HepG2 (cell line): ENCODE data around the gene ETFA. TPM values are rescaled to one million over a fixed set of nuclear protein-coding genes. Genes with fewer than 3 reads are reported as not detected.

Source experiments
- AGO1 ChIP-seq: fragments of 200-400 bp; formaldehyde crosslinking; IDR thresholded peaks from 2 replicates; pipeline ENCODE4 v1.6.1; 2017; ENCODE audit warnings: mild to moderate bottlenecking, low read depth, low read length, moderate library complexity; ENCODE audit not compliant: poor library complexity, severe bottlenecking
- ATF7 ChIP-seq, 2 experiments: fragments of 450-650 bp in 1 of 2; sonication (generic) in 1 of 2; formaldehyde crosslinking in 1 of 2; IDR thresholded peaks; 2 replicates each; pipeline versions ENCODE4 v1.4.0 to v1.6.1; 2016 to 2020; ENCODE audit warnings: antibody characterized with exemption in 1 of 2, mild to moderate bottlenecking in 1 of 2, missing genetic modification reagents in 1 of 2
- HOXA3 ChIP-seq: sonication (generic); formaldehyde crosslinking; IDR thresholded peaks from 2 replicates; pipeline ENCODE4 v1.5.0; 2020; ENCODE audit warnings: missing genetic modification reagents
- ISL2 ChIP-seq: sonication (generic); formaldehyde crosslinking; IDR thresholded peaks from 2 replicates; pipeline ENCODE4 v1.5.0; 2020; ENCODE audit warnings: missing genetic modification reagents
- KLF16 ChIP-seq, 2 experiments: sonication (generic) in 1 of 2; formaldehyde crosslinking in 1 of 2; IDR thresholded peaks; 2 replicates each; pipeline versions ENCODE4 v1.6.1 to v1.8.0; 2016 to 2023; ENCODE audit warnings: missing genetic modification reagents in 2 of 2, missing compliant biosample characterization in 1 of 2
- MIER3 ChIP-seq: IDR thresholded peaks from 2 replicates; pipeline ENCODE4 v1.6.1; 2016; ENCODE audit warnings: missing compliant biosample characterization, borderline replicate concordance
- POLR2G ChIP-seq: fragments of 200-400 bp; formaldehyde crosslinking; IDR thresholded peaks from 2 replicates; pipeline ENCODE4 v1.6.1; 2018; ENCODE audit warnings: mild to moderate bottlenecking, low read depth, low read length, moderate library complexity
- PRMT3 ChIP-seq: sonication (generic); formaldehyde crosslinking; IDR thresholded peaks from 2 replicates; pipeline ENCODE4 v1.8.1; 2022; ENCODE audit warnings: low read depth, mild to moderate bottlenecking, moderate library complexity, missing genetic modification reagents, borderline replicate concordance
- ZBTB38 ChIP-seq: sonication (generic); formaldehyde crosslinking; IDR thresholded peaks from 2 replicates; pipeline ENCODE4 v1.5.1; 2020; ENCODE audit warnings: mild to moderate bottlenecking, missing genetic modification reagents
- ZNF766 ChIP-seq: sonication (generic); formaldehyde crosslinking; IDR thresholded peaks from 2 replicates; pipeline ENCODE4 v1.5.0; 2020; ENCODE audit warnings: missing genetic modification reagents, borderline replicate concordance
- ZSCAN5A ChIP-seq: sonication (generic); formaldehyde crosslinking; IDR thresholded peaks from 2 replicates; pipeline ENCODE4 v1.8.0; 2022; ENCODE audit warnings: mild to moderate bottlenecking, missing genetic modification reagents, borderline replicate concordance
- polyA plus RNA-seq, 8 experiments: library from polyadenylated mRNA; depleted of rRNA in 3 of 8; stranded (reverse) in 7 of 8; unstranded in 1 of 8; fragments of >200 nt; fragmentation: Illumina TruSeq in 4 of 8; extraction: Trizol in 4 of 8; gene quantifications; 2 replicates each; pipeline versions ENCODE4 v1.2.1 to v1.2.3, GENCODE V29; 2011 to 2016; ENCODE audit warnings: low read depth in 4 of 8, missing spikeins in 1 of 8, mixed read lengths in 1 of 8; ENCODE audit not compliant: insufficient read depth in 1 of 8
- total RNA-seq, 5 experiments: library from RNA; depleted of rRNA; stranded (reverse); fragments of >200 nt; fragmentation: Illumina TruSeq; extraction: Trizol; gene quantifications; 2 replicates each; pipeline ENCODE4 v1.2.3, GENCODE V29; 2016; ENCODE audit warnings: low read depth in 1 of 5
- TF ChIP-seq, protein P1 (sequence below): sonication (generic); formaldehyde crosslinking; IDR thresholded peaks from 2 replicates; pipeline ENCODE4 v1.9.0; 2022; ENCODE audit warnings: missing genetic modification reagents, mild to moderate bottlenecking, borderline replicate concordance
- TF ChIP-seq, protein P2 (sequence below): sonication (generic); formaldehyde crosslinking; IDR thresholded peaks from 2 replicates; pipeline ENCODE4 v1.4.0; 2020; ENCODE audit warnings: mild to moderate bottlenecking, missing genetic modification reagents
- TF ChIP-seq, protein P3 (sequence below): sonication (generic); formaldehyde crosslinking; IDR thresholded peaks from 2 replicates; pipeline ENCODE4 v1.4.0; 2020; ENCODE audit warnings: missing genetic modification reagents, mild to moderate bottlenecking, borderline replicate concordance
- TF ChIP-seq, protein P4 (sequence below): sonication (generic); IDR thresholded peaks from 2 replicates; pipeline ENCODE4 v1.6.1; 2016; ENCODE audit warnings: low read depth, borderline replicate concordance

ETFA gene
- total and polyA plus RNA-seq, 2 of the 13 experiments (the other 11 are each of a cell fraction or from before 2014, with no cell fraction given) = 291 to 396 TPM

DNA sequence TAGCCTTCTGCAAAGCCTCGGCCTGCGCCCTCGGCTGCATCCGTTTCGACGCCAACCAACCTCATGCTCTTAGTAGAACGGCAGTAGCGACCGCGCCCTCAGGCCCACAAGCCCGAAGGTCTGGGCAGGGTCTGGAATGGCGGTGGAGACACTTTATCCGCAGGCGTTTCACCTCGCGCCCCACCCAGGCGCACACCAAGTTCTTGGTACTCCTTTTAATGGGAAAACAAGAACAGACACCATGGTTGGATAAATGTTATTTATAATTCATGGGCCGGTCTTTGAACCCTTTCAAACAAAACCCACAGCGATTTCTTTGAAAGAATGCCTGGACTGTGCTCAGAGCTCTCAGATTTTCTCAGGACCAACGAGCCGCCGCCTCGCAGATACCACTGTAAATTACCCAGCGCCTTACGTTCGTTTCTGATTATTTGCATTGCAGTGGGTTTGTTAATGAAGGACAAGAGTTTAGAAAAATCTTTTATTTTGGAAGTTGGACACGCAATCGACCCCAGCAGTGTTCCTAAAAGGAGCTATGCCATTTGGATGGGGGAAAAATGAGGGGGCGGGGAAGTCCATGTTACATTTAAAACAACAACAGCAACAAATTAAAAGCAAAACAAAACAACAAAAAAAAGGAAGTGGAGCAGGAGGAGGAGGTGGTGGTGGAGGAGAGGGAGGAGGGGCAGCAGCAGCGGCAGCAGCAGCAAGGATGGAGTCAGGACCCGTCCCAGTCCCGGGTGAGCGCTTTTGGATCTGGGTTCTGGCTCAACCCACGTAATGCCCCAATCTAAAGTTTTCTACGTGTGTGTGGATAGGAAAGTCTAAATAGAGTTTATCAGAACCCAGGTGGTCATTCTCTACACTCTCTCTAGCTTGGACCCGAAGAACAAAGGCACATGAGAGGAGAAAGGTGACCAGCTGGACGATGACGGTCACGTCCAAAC, 24.3 kb upstream of the ETFA start (continued):
- TF ChIP-seq PRMT3 (CRISPR knock-in tag) = no peak
- peak; percentile 83; the same call in 1 of the 2 replicates for TF ChIP-seq ZBTB38 (CRISPR knock-in tag)
- TF ChIP-seq HOXA3 (CRISPR knock-in tag) = 0 out of 2 replicates have a peak, but pooled peaks have one; percentile 24
- TF ChIP-seq, protein P1, sequence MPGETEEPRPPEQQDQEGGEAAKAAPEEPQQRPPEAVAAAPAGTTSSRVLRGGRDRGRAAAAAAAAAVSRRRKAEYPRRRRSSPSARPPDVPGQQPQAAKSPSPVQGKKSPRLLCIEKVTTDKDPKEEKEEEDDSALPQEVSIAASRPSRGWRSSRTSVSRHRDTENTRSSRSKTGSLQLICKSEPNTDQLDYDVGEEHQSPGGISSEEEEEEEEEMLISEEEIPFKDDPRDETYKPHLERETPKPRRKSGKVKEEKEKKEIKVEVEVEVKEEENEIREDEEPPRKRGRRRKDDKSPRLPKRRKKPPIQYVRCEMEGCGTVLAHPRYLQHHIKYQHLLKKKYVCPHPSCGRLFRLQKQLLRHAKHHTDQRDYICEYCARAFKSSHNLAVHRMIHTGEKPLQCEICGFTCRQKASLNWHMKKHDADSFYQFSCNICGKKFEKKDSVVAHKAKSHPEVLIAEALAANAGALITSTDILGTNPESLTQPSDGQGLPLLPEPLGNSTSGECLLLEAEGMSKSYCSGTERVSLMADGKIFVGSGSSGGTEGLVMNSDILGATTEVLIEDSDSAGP (CRISPR knock-in tag) = peak; percentile 3; the same call in 1 of the 2 replicates
- no peak for TF ChIP-seq ZNF766
- TF ChIP-seq AGO1 = peak; percentile 38
- TF ChIP-seq, protein P2, sequence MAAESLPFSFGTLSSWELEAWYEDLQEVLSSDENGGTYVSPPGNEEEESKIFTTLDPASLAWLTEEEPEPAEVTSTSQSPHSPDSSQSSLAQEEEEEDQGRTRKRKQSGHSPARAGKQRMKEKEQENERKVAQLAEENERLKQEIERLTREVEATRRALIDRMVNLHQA = no peak
- TF ChIP-seq MIER3 (CRISPR knock-in tag) = peak; percentile 17; the same call in 1 of the 2 replicates
- TF ChIP-seq, protein P3, sequence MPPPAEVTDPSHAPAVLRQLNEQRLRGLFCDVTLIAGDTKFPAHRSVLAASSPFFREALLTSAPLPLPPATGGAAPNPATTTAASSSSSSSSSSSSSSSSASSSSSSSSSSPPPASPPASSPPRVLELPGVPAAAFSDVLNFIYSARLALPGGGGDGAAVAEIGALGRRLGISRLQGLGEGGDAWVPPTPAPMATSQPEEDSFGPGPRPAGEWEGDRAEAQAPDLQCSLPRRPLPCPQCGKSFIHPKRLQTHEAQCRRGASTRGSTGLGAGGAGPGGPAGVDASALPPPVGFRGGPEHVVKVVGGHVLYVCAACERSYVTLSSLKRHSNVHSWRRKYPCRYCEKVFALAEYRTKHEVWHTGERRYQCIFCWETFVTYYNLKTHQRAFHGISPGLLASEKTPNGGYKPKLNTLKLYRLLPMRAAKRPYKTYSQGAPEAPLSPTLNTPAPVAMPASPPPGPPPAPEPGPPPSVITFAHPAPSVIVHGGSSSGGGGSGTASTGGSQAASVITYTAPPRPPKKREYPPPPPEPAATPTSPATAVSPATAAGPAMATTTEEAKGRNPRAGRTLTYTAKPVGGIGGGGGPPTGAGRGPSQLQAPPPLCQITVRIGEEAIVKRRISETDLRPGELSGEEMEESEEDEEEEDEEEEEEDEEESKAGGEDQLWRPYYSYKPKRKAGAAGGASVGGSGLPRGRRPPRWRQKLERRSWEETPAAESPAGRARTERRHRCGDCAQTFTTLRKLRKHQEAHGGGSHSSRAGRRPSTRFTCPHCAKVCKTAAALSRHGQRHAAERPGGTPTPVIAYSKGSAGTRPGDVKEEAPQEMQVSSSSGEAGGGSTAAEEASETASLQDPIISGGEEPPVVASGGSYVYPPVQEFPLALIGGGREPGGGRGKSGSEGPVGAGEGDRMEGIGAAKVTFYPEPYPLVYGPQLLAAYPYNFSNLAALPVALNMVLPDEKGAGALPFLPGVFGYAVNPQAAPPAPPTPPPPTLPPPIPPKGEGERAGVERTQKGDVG (CRISPR knock-in tag) = 0 out of 2 replicates have a peak, but pooled peaks have one; percentile 75
- TF ChIP-seq, protein P4, sequence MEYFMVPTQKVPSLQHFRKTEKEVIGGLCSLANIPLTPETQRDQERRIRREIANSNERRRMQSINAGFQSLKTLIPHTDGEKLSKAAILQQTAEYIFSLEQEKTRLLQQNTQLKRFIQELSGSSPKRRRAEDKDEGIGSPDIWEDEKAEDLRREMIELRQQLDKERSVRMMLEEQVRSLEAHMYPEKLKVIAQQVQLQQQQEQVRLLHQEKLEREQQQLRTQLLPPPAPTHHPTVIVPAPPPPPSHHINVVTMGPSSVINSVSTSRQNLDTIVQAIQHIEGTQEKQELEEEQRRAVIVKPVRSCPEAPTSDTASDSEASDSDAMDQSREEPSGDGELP = peak; percentile 18; the same call in 1 of the 2 replicates
- 0 out of 2 replicates have a peak, but pooled peaks have one; percentile 8 for TF ChIP-seq ISL2
- TF ChIP-seq ZSCAN5A (CRISPR knock-in tag) = no peak
- no peak for TF ChIP-seq ATF7 (IDR thresholded peaks at IDR 0.05)
- no peak for TF ChIP-seq ATF7 (CRISPR knock-in tag; IDR thresholded peaks at IDR 0.05)
- TF ChIP-seq KLF16 (CRISPR knock-in tag; IDR thresholded peaks at IDR 0.05) = 0 out of 4 replicates have a peak, but pooled peaks of 1 of the 2 experiments have one; percentile 9
- peak; percentile 7; the same call in 1 of the 2 replicates for TF ChIP-seq POLR2G
